Heart left ventricle (tissue), 16 donors: ENCODE data around the gene ARHGAP45. TPM values are rescaled to one million over a fixed set of nuclear protein-coding genes. Genes with fewer than 3 reads are reported as not detected.

Experiments
- ATAC-seq, 4 donors: fragments of 200-7000 bp; cut with Tn5 transposase; one replicate each; pipeline ENCODE4 v1.9.1; 2020 to 2022; ENCODE audit warnings: moderate library complexity in 4 of 4, mild to moderate bottlenecking in 3 of 4, moderate number of reproducible peaks in 1 of 4
- DNase-seq, 5 donors: peaks; one replicate each; pipeline ENCODE4 v3.0.0-alpha.2; 2020
- H3K27ac ChIP-seq, 12 donors: fragments of 200-600 bp; sonication (generic) in 4 of 12; one replicate each; pipeline versions ENCODE4 v1.5.0 to v1.8.0; 2016 to 2022; ENCODE audit warnings: mild to moderate bottlenecking in 2 of 12
- H3K27me3 ChIP-seq, 9 donors: fragments of 200-600 bp; sonication (generic) in 2 of 9; one replicate each; pipeline versions ENCODE4 v1.5.1 to v1.8.0; 2016 to 2022; ENCODE audit warnings: mild to moderate bottlenecking in 3 of 9
- H3K36me3 ChIP-seq, 9 donors: fragments of 200-600 bp; sonication (generic) in 2 of 9; one replicate each; pipeline versions ENCODE4 v1.5.0 to v1.8.0; 2018 to 2022; ENCODE audit warnings: mild to moderate bottlenecking in 2 of 9
- H3K4me1 ChIP-seq, 12 donors: fragments of 200-600 bp; sonication (generic) in 4 of 12; one replicate each; pipeline versions ENCODE4 v1.5.0 to v1.8.0; 2016 to 2022; ENCODE audit warnings: mild to moderate bottlenecking in 3 of 12
- H3K4me3 ChIP-seq, 12 donors: fragments of 200-600 bp; sonication (generic) in 4 of 12; one replicate each; pipeline versions ENCODE4 v1.5.0 to v1.8.0; 2017 to 2022; ENCODE audit warnings: mild to moderate bottlenecking in 9 of 12, moderate library complexity in 4 of 12
- H3K9me3 ChIP-seq, 12 donors: fragments of 200-600 bp; sonication (generic) in 4 of 12; one replicate each; pipeline versions ENCODE4 v1.5.0 to v1.8.0; 2016 to 2022; ENCODE audit warnings: mild to moderate bottlenecking in 1 of 12
- POLR2A ChIP-seq, 2 donors: fragments of 450-650 bp; IDR thresholded peaks; one replicate each; pipeline ENCODE4 v1.6.1; 2017; ENCODE audit warnings: antibody characterized with exemption in 2 of 2, mild to moderate bottlenecking in 2 of 2, moderate library complexity in 2 of 2
- WGBS, 4 donors: extraction: QIAGEN DNeasy Blood & Tissue Kit in 2 of 4; methylation state at CpG; one replicate each; pipeline versions ENCODE4 v1.1.5 to v1.1.7; 2013 to 2018; 5-methylcytosine and 5-hydroxymethylcytosine counted together
- intact Hi-C, 10 donors: fragments of 100-400 bp; cut with DNase I; formaldehyde crosslinking; loops; one replicate each; pipeline versions ENCODE4 v1.11.1 to v1.14.2; 2022
- polyA plus RNA-seq, 2 donors: library from polyadenylated mRNA; stranded (reverse); fragments of 200-250 nt; gene quantifications; one replicate each; pipeline ENCODE4 v1.2.3, GENCODE V29; 2013
- total RNA-seq, 9 donors: library from RNA; depleted of rRNA in 2 of 9; stranded (reverse); fragments of >200 nt in 2 of 9; fragmentation: NEBNext Ultra II Directional in 3 of 9; extraction: Animal tissue kit (Norgen Biotek cat#: 25700) in 3 of 9; gene quantifications; one replicate each; pipeline versions ENCODE4 v1.1.0 to v1.2.4, GENCODE V29; 2016 to 2023
- TF ChIP-seq, protein P1 (sequence below), 12 donors: fragments of 200-600 bp; sonication (generic) in 4 of 12; IDR thresholded peaks; one replicate each; pipeline versions ENCODE4 v1.5.0 to v1.8.0; 2018 to 2022; ENCODE audit warnings: antibody characterized with exemption in 12 of 12, mild to moderate bottlenecking in 5 of 12
- donor health status: ischemic (EF 13 %, LVEDD 7.1; RV severe dilation, severe dysfunction).
- donor health status: healthy with polysubstance abuse.
- donor health status: DM: no; HTN: yes; CAD: no.
- donor health status: DM: no; HTN: no; CAD: no.
- donor health status: ischemic (EF 25% LVEDD 6.9; RV normal size, moderate dysfunction).
- donor health status: ischemic (EF 25% LVEDD 5.7; RV mildly dilated, moderate dysfunction).
- donor health status: healthy.
- donor health status: DM: yes; HTN: yes; CAD: no.
- donor health status: ischemic (EF 35%, LVEDD 5.7; RV mildly dilated, moderate dysfunction).
- donor health status: nonischemic (EF 11% LVEDD 7.7; RV severe dilation, severe dysfunction).
- donor health status: DM: yes; HTN: yes; CAD: no.
- donor health status: PGD.
- donor health status: ischemic (EF 29% LVEDD 5.4; RV normal size, mild dysfunction).
- donor health status: nonischemic (EF 23%, LVEDD 6.1; RV moderate dilation, normal function).

ARHGAP45 gene
- total and polyA plus RNA-seq, 11 donors, result 1.6 to 38.2 (median 4.7) TPM

DNA sequence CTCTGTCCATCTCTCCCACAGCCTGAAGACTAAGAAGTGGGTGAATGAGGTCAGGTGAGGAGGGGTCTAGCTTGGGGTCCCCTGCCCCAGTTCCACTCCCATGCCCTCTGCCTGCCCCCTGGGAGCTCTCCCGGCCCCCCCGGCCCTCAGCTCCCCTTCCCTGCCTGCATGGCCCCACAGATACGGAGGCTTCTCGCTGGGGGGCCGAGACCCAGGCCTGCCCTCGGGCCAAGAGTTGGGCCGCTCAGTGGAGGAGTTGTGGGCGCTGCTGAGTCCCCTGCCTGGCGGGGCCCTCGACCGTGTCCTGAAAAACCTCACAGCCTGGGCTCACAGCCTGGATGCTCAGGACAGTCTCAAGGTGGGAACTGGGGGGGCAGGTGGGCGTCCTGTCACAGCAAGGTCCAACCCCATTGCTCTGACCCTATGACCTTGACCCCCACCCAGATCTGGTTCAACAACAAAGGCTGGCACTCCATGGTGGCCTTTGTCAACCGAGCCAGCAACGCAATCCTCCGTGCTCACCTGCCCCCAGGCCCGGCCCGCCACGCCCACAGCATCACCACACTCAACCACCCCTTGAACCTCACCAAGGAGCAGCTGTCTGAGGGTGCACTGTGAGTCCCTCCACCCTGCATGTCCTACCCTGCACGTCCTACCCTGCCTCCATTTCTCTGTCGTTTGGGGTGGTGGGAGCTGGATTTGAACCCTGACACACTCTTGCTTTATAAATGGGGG, 10.9 kb upstream of the ARHGAP45 start:
- Histone ChIP-seq H3K27me3 (no peaks in the 10 kb centered on the region), H3K4me3 (no peak overlapping the region), H3K36me3 (peaks cover 0 to 27% (median 0%) of the 10 kb centered on the region in 9 donors), H3K4me1 (no peaks in the 10 kb centered on the region), H3K27ac (no peak overlapping the region), H3K9me3 (peaks cover 4 to 56% (median 32%) of the 10 kb centered on the region in 12 donors)
- intact Hi-C loops, result no loop called here
- no peak for DNase-seq
- WGBS, 4 donors, result 95 to 97% (median 97%) methylated on average over 12 to 20 of the region's 20 CpGs
- no peak for TF ChIP-seq POLR2A (IDR thresholded peaks at IDR 0.05)
- TF ChIP-seq, protein P1, sequence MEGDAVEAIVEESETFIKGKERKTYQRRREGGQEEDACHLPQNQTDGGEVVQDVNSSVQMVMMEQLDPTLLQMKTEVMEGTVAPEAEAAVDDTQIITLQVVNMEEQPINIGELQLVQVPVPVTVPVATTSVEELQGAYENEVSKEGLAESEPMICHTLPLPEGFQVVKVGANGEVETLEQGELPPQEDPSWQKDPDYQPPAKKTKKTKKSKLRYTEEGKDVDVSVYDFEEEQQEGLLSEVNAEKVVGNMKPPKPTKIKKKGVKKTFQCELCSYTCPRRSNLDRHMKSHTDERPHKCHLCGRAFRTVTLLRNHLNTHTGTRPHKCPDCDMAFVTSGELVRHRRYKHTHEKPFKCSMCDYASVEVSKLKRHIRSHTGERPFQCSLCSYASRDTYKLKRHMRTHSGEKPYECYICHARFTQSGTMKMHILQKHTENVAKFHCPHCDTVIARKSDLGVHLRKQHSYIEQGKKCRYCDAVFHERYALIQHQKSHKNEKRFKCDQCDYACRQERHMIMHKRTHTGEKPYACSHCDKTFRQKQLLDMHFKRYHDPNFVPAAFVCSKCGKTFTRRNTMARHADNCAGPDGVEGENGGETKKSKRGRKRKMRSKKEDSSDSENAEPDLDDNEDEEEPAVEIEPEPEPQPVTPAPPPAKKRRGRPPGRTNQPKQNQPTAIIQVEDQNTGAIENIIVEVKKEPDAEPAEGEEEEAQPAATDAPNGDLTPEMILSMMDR (IDR thresholded peaks at IDR 0.05), result no peak
- ATAC-seq, result no peak

DNA sequence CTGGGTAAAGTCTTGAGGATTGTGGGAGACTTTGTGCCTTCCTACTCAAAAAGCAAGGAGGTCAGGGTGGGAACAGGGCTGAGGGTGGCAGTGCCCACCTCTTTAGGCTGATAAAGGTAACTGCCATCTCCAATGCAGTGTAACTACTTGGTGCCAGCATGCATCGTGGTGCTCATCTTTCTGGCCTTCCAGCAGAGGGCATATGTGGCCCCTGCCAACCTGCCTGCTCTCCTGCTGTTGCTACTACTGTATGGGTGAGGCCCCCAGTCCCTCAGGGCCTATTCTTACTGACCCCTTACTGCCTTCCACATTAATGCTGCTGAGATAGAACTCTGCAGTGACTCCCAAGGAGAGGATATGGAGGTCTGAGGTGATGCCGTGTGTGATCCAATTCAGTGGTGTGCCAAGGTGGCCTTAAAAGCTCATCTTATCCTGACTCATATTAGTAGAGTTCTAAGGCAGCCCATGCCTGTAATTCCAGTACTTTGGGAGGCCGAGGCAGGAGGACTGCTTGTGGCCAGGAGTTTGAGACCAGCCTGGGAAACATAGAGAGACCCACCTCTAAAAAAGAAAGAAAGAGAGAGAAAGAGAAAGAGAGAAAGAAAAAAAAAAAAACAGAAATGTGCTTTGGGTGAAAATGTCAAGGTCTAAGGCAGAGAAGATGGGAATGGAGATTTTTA, 9.7 kb upstream of the ARHGAP45 start:
- WGBS, 4 donors, result 34 to 56% (median 52%) methylated on average over 3 of the region's 3 CpGs
- no peak overlapping the region for H3K27ac ChIP-seq

DNA sequence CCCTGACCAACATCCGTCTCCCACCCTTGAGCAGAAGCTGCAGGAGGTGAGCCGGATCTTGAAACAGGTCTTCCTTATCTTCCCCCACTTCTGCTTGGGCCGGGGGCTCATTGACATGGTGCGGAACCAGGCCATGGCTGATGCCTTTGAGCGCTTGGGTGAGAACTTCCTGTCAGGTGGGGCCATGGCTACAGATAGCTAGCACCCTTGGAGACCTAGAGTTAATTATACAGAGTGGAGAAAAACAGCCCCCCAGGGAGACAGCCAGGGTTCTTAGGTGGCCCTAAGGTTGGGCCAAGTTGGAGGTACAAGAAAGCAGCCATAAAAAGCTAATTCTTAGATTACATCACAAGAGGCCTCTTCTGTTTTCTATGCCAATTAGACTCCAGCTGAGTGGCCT, 8.9 kb upstream of the ARHGAP45 start:
- Histone ChIP-seq H3K27ac (no peak overlapping the region), H3K4me3 (no peak overlapping the region), H3K9me3 (peaks cover 4 to 56% (median 32%) of the 10 kb centered on the region in 12 donors), H3K4me1 (no peaks in the 10 kb centered on the region), H3K36me3 (peaks cover 0 to 27% (median 0%) of the 10 kb centered on the region in 9 donors), H3K27me3 (no peaks in the 10 kb centered on the region)
- TF ChIP-seq, protein P1 (IDR thresholded peaks at IDR 0.05), result no peak
- no peak for TF ChIP-seq POLR2A (IDR thresholded peaks at IDR 0.05)
- ATAC-seq (no peak), DNase-seq (no peak)
- 94 to 96% (median 96%) methylated on average over 5 of the region's 5 CpGs for WGBS, 4 donors
- intact Hi-C loops, result no loop called here

More for the DNA sequence above, 9.7 kb upstream of the ARHGAP45 start:
- no peaks in the 10 kb centered on the region for H3K4me1 ChIP-seq
- DNase-seq, result no peak
- intact Hi-C loops, result no loop called here
- no peak overlapping the region for H3K4me3 ChIP-seq
- no peaks in the 10 kb centered on the region for H3K27me3 ChIP-seq
- no peak for ATAC-seq
- no peak for TF ChIP-seq POLR2A (IDR thresholded peaks at IDR 0.05)
- TF ChIP-seq, protein P1 (IDR thresholded peaks at IDR 0.05), result peak in 1 of 12 donors; percentile 17
- peaks cover 0 to 27% (median 0%) of the 10 kb centered on the region in 9 donors for H3K36me3 ChIP-seq
- H3K9me3 ChIP-seq, result peaks cover 4 to 56% (median 32%) of the 10 kb centered on the region in 12 donors

DNA sequence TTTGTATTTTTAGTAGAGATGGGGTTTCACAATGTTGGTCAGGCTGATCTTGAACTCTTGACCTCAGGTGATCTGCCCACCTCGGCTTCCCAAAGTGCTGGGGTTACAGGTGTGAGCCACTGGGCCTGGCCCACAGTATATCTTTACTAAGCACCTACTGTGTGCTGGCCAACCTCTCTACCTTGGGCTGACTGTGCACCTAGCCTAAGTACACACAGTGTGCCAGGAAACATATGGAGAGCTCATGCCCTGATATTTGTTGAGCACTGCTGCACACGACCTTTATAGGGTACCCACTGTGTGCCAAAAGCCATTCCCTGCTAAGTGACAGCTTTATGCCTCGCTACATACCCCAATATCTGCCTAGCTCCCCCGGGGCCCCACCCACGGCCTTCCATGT, 6.3 kb upstream of the ARHGAP45 start:
- intact Hi-C loops, result no loop called here
- ATAC-seq, result no peak

More for the DNA sequence above, 6.3 kb upstream of the ARHGAP45 start:
- Histone ChIP-seq H3K9me3 (peaks cover 4 to 47% (median 32%) of the 10 kb centered on the region in 12 donors), H3K4me1 (peaks cover 0 to 13% (median 9%) of the 10 kb centered on the region in 12 donors), H3K27ac (no peak overlapping the region), H3K36me3 (peaks cover 0 to 25% (median 0%) of the 10 kb centered on the region in 9 donors), H3K27me3 (peaks cover 0 to 20% (median 0%) of the 10 kb centered on the region in 9 donors), H3K4me3 (no peak overlapping the region)
- no peak for DNase-seq
- WGBS, 4 donors, result 71 to 90% (median 83%) methylated on average over 5 of the region's 5 CpGs
- TF ChIP-seq, protein P1 (IDR thresholded peaks at IDR 0.05), result no peak
- no peak for TF ChIP-seq POLR2A (IDR thresholded peaks at IDR 0.05)
